Stomach (tissue), 4 donors: ENCODE data around the gene SPIN2B.

Experiments used
- EP300 ChIP-seq: sonication (generic); formaldehyde crosslinking; IDR thresholded peaks from one replicate; pipeline ENCODE4 v1.6.1; 2017; ENCODE audit warnings: antibody characterized with exemption
- POLR2A ChIP-seq, 4 donors: fragments of 450-650 bp; IDR thresholded peaks; one replicate each; pipeline ENCODE4 v1.6.1; 2016; ENCODE audit warnings: antibody characterized with exemption in 4 of 4, control low read depth in 2 of 4, mild to moderate bottlenecking in 1 of 4, moderate library complexity in 1 of 4
- TF ChIP-seq, protein P1 (sequence below), 7 experiments: fragments of 450-650 bp in 4 of 7; fragments of 200-600 bp in 3 of 7; sonication (generic) in 3 of 7; IDR thresholded peaks; one replicate each; pipeline ENCODE4 v1.5.1; 2016 to 2019; ENCODE audit warnings: antibody characterized with exemption in 7 of 7, control low read depth in 2 of 7, mild to moderate bottlenecking in 1 of 7

DNA sequence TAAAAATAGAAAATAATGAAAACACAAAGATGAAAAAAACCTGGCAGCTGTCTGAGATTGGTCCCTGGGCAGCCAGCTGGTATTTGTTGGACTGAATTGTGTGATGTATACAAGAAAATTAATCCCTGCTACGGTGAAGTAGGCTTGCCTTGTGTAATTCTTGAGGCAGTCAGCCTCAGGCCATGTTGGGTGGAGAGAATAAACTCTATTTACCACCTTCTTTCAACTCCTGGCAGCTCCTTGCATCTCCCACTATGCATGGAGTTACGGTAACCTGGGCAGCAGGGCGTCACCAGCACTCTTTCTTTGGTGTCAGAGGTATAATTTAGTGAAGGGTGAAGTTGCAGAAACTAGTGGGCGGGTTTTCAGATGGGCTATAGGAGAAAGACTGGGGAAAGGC, 12.4 kb upstream of the SPIN2B start:
- TF ChIP-seq POLR2A (IDR thresholded peaks at IDR 0.05) (no peak), EP300 (no peak)
- TF ChIP-seq, protein P1, sequence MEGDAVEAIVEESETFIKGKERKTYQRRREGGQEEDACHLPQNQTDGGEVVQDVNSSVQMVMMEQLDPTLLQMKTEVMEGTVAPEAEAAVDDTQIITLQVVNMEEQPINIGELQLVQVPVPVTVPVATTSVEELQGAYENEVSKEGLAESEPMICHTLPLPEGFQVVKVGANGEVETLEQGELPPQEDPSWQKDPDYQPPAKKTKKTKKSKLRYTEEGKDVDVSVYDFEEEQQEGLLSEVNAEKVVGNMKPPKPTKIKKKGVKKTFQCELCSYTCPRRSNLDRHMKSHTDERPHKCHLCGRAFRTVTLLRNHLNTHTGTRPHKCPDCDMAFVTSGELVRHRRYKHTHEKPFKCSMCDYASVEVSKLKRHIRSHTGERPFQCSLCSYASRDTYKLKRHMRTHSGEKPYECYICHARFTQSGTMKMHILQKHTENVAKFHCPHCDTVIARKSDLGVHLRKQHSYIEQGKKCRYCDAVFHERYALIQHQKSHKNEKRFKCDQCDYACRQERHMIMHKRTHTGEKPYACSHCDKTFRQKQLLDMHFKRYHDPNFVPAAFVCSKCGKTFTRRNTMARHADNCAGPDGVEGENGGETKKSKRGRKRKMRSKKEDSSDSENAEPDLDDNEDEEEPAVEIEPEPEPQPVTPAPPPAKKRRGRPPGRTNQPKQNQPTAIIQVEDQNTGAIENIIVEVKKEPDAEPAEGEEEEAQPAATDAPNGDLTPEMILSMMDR (IDR thresholded peaks at IDR 0.05), result no peak
